ENCODE data around the gene ARHGAP22. TPM values are rescaled to one million over a fixed set of nuclear protein-coding genes. Genes with fewer than 3 reads are reported as not detected.

Gene ARHGAP22
- total and polyA plus RNA-seq, 2 donors: 5.5 to 8.5 TPM

DNA sequence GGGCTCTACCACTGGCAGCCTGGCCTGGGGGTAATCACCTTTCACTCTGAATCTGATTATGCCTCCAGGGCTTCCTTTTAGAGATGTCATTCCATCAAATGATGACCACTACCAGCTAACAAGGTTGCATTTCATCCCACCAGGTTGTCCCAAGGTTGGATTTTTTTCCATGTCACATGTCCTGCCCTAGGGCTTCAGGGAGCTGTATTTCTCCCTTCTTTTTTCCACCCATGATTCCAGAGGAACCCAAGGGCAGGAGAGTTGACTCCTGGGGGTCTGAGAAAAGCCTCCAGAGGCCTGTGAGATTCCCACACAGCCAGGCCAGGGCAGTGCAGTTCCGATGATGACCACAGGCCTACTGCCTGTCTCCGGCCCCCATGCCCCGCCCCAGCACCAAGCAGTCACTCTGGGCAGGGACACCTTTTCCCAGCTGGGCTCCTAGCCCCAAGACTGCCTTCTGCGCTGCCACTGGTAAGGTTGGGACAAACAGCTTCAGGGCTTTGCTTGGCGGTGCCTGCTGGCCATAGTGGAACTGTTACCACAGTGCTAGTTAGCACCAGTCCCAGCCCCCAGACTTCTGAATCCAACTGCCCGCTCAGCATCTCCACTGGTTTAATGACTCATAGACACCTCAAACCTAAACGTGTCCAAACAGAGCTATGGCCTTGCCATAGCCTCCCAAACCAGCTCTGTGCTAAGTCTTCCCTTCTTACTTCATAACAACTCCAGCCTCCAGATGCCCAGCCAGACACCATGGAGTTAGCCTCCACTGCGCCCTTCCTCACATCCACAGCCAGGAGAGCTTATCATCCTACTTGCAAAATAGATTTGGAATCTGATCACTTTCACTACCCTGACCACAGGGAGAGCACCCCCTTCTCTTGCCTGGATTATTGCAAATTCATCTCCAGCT is 133.7 kb downstream of the ARHGAP22 start:
- H3K4me3 ChIP-seq (ENCODE audit: low read length in 2 of 2): no peak overlapping the region
- no peak overlapping the region for H3K27ac ChIP-seq (ENCODE audit: low read depth in 1 of 2, low read length in 1 of 2)
- no peak for DNase-seq (ENCODE audit: low read depth in 6 of 9, low spot score in 9 of 9)
- H3K36me3 ChIP-seq (ENCODE audit: control insufficient read depth in 2 of 2, insufficient read depth in 2 of 2, low read length in 1 of 2): no peaks in the 10 kb centered on the region
- H3K27me3 ChIP-seq (ENCODE audit: control insufficient read depth in 2 of 2, insufficient read depth in 1 of 2, low read length in 1 of 2): no peaks in the 10 kb centered on the region
- no peaks in the 10 kb centered on the region for H3K9me3 ChIP-seq (ENCODE audit: control insufficient read depth in 2 of 2, insufficient read depth in 1 of 2, low read length in 1 of 2)
- 90% methylated on average over 8 of the region's 8 CpGs for WGBS
- H3K4me1 ChIP-seq (ENCODE audit: control insufficient read depth in 2 of 2, insufficient read depth in 2 of 2, low read length in 2 of 2): peaks cover 5 to 41% of the 10 kb centered on the region in 2 donors

DNA sequence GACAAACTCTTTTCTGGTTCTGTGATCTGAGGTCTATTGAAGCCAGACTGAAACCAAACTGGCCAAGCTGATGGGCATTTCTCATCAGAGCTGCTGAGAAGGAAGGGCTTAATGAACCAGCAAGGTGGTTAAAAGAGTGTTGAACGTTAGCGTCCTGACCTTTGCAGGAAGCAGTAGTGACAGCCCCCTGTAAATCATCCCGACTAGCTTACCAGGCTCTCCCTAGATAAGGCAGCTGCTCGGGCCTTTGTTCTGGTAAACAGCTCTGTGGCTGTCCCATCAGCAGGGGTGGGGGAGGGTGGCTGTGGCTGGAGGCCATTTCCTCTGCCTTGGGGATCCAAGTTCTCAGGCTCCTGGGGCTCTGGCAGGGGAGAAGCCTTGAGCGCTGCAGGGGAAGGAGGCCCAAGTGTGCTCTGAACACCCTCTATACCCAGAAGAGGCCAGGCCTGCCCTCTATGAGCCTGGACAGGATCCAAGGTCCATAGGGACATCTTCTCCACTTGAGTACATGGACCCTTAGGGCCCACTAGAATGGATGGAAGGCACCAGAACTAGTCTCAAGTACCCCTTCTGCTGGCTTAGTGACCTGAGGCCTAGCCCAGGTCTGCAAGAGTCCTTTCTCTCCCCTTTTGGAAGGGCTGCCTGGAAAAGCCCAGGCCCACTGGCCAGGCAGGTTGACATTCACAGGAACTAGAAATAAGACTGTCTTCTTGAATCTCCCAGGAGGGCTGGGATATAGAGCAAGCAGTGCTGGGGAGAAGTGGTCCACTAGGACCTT is 134.6 kb downstream of the ARHGAP22 start:
- Histone ChIP-seq H3K27me3 (ENCODE audit: control insufficient read depth in 2 of 2, insufficient read depth in 1 of 2, low read length in 1 of 2) (no peaks in the 10 kb centered on the region), H3K4me3 (ENCODE audit: low read length in 2 of 2) (no peak overlapping the region), H3K4me1 (ENCODE audit: control insufficient read depth in 2 of 2, insufficient read depth in 2 of 2, low read length in 2 of 2) (peaks cover 5 to 39% of the 10 kb centered on the region in 2 donors), H3K27ac (ENCODE audit: low read depth in 1 of 2, low read length in 1 of 2) (peak overlapping the region in 1 of 2 donors; percentile 61), H3K9me3 (ENCODE audit: control insufficient read depth in 2 of 2, insufficient read depth in 1 of 2, low read length in 1 of 2) (no peaks in the 10 kb centered on the region), H3K36me3 (ENCODE audit: control insufficient read depth in 2 of 2, insufficient read depth in 2 of 2, low read length in 1 of 2) (no peaks in the 10 kb centered on the region)
- peak in 2 of 9 donors; percentile 24 to 60 for DNase-seq (ENCODE audit: low read depth in 6 of 9, low spot score in 9 of 9)
- WGBS: 11% methylated on average over 5 of the region's 5 CpGs

DNA sequence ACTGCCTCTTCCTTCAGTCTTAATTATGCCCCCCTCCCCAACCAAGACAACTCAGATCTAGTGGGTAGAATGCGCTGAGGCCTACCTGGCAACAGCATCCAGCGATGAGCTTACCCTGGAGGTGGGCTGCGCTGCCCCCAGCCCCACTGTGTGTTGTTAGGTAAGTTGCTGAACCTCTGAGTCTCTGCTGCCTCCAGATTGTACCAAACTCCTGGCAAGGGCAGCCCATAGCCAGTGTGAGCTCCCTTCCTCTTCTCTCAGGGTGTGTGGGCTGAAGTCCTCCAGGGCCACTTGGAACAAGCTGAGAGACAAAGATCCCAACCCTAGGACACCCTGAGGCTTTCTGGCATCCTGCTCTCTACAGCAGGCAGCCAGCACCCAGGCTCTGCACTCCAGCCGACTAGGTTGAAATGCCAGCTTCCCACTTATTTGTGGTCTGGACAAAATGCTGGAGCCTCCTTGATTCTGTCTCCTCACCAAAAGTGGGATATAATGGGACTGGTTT is 135.3 kb downstream of the ARHGAP22 start:
- Histone ChIP-seq H3K4me3 (ENCODE audit: low read length in 2 of 2) (no peak overlapping the region), H3K27me3 (ENCODE audit: control insufficient read depth in 2 of 2, insufficient read depth in 1 of 2, low read length in 1 of 2) (no peaks in the 10 kb centered on the region), H3K36me3 (ENCODE audit: control insufficient read depth in 2 of 2, insufficient read depth in 2 of 2, low read length in 1 of 2) (no peaks in the 10 kb centered on the region), H3K4me1 (ENCODE audit: control insufficient read depth in 2 of 2, insufficient read depth in 2 of 2, low read length in 2 of 2) (peaks cover 5 to 36% of the 10 kb centered on the region in 2 donors), H3K27ac (ENCODE audit: low read depth in 1 of 2, low read length in 1 of 2) (peak overlapping the region in 1 of 2 donors; percentile 61), H3K9me3 (ENCODE audit: control insufficient read depth in 2 of 2, insufficient read depth in 1 of 2, low read length in 1 of 2) (no peaks in the 10 kb centered on the region)
- DNase-seq (ENCODE audit: low read depth in 6 of 9, low spot score in 9 of 9): no peak
- 78% methylated on average over 4 of the region's 4 CpGs for WGBS

DNA sequence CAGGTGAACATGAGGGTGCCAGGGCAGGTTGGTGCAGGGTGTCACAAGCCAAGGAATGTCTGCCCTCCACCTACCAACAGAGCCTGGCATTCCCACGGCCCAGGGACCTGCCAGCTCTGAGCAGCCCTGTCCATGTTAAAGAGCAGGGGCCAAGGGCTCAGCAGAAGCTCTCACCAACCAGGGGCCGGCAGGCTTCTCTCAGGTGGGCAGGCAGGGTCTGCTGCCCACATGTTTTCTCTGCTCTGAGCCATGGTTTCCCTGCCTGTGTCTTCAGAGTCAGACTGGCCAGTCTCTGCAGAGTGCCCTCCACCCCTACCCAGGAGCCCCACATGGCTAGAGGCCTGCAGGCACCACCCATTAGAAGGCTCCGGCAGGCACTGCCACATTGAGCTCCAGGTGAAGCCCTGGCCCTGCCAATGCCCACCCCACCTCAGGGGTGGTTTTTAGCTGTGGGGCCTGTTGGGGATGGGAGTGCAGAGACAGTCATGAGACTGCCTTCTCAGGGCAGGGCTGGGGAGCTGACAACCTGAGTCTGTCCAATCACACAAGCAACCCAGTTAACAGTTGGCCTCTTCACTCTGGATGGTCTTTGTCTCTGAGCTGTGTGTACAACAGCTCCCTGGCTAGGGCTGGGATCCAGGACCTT is 135.9 kb downstream of the ARHGAP22 start:
- 85% methylated on average over 3 of the region's 3 CpGs for WGBS
- Histone ChIP-seq H3K36me3 (ENCODE audit: control insufficient read depth in 2 of 2, insufficient read depth in 2 of 2, low read length in 1 of 2) (no peaks in the 10 kb centered on the region), H3K4me1 (ENCODE audit: control insufficient read depth in 2 of 2, insufficient read depth in 2 of 2, low read length in 2 of 2) (peaks cover 5 to 36% of the 10 kb centered on the region in 2 donors), H3K9me3 (ENCODE audit: control insufficient read depth in 2 of 2, insufficient read depth in 1 of 2, low read length in 1 of 2) (no peaks in the 10 kb centered on the region), H3K4me3 (ENCODE audit: low read length in 2 of 2) (no peak overlapping the region), H3K27me3 (ENCODE audit: control insufficient read depth in 2 of 2, insufficient read depth in 1 of 2, low read length in 1 of 2) (no peaks in the 10 kb centered on the region), H3K27ac (ENCODE audit: low read depth in 1 of 2, low read length in 1 of 2) (peak overlapping the region in 1 of 2 donors; percentile 61)
- peak in 1 of 9 donors; percentile 32 for DNase-seq (ENCODE audit: low read depth in 6 of 9, low spot score in 9 of 9)

DNA sequence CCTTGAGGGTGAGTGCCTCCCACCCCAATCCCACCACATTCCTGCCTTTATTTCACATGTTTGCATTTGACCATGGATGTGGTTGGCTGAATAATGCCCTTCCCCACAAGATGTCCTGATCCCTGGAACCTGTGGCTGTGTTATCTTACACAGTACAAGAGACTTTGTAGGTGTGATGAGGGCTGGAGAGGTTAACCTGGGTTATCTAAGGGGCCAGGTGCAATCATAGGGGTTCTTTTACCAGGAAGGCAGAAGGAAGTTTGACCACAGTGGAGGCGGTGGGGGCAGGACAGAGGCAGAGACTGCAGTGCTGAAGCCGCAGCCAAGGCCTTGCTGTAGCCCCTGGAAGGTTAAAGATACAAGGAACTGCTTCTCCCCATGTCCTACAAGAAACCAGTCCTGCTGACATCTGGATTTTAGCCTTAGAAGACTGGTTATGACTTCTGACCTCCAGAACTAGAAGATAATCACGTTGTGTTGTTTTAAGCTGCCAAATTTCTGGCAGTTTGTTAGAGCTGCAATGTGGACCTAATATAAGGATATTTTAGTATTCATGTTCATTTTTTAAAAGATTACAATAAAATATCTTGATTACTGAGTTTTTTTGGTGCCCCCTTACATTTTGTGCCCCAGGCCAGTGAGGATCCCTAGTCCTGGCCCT is 136.6 kb downstream of the ARHGAP22 start:
- Histone ChIP-seq H3K9me3 (ENCODE audit: control insufficient read depth in 2 of 2, insufficient read depth in 1 of 2, low read length in 1 of 2) (no peaks in the 10 kb centered on the region), H3K4me1 (ENCODE audit: control insufficient read depth in 2 of 2, insufficient read depth in 2 of 2, low read length in 2 of 2) (peaks cover 5 to 36% of the 10 kb centered on the region in 2 donors), H3K4me3 (ENCODE audit: low read length in 2 of 2) (no peak overlapping the region), H3K36me3 (ENCODE audit: control insufficient read depth in 2 of 2, insufficient read depth in 2 of 2, low read length in 1 of 2) (no peaks in the 10 kb centered on the region), H3K27ac (ENCODE audit: low read depth in 1 of 2, low read length in 1 of 2) (no peak overlapping the region), H3K27me3 (ENCODE audit: control insufficient read depth in 2 of 2, insufficient read depth in 1 of 2, low read length in 1 of 2) (no peaks in the 10 kb centered on the region)
- WGBS: 28% methylated on average over 3 of the region's 3 CpGs
- DNase-seq (ENCODE audit: low read depth in 6 of 9, low spot score in 9 of 9): peak in 1 of 9 donors; percentile 3

DNA sequence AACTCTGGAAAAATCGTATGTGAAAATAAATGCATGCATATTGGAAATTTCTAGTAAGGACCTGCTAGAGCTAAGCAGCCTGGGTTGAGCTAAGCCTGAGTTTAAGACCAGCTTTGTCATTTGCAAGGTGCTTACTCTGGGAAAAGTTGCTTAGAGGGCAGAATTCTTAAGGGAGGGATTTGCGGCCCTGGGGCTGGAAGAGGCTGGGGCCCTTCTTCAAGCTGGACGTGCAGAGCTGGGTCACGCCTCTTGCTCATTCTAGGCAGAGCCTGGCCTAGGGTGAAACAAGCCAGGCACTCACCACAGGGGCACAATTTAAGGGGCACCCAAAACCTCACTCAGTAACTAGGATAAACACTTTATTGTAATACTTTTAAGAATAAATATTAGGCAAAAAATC is 137.2 kb downstream of the ARHGAP22 start:
- no peaks in the 10 kb centered on the region for H3K27me3 ChIP-seq (ENCODE audit: control insufficient read depth in 2 of 2, insufficient read depth in 1 of 2, low read length in 1 of 2)
- no peak overlapping the region for H3K27ac ChIP-seq (ENCODE audit: low read depth in 1 of 2, low read length in 1 of 2)
- WGBS: 92% methylated on average over 4 of the region's 4 CpGs
- peaks cover 5 to 36% of the 10 kb centered on the region in 2 donors for H3K4me1 ChIP-seq (ENCODE audit: control insufficient read depth in 2 of 2, insufficient read depth in 2 of 2, low read length in 2 of 2)
- no peaks in the 10 kb centered on the region for H3K36me3 ChIP-seq (ENCODE audit: control insufficient read depth in 2 of 2, insufficient read depth in 2 of 2, low read length in 1 of 2)
- DNase-seq (ENCODE audit: low read depth in 6 of 9, low spot score in 9 of 9): no peak
- no peak overlapping the region for H3K4me3 ChIP-seq (ENCODE audit: low read length in 2 of 2)
- H3K9me3 ChIP-seq (ENCODE audit: control insufficient read depth in 2 of 2, insufficient read depth in 1 of 2, low read length in 1 of 2): no peaks in the 10 kb centered on the region

DNA sequence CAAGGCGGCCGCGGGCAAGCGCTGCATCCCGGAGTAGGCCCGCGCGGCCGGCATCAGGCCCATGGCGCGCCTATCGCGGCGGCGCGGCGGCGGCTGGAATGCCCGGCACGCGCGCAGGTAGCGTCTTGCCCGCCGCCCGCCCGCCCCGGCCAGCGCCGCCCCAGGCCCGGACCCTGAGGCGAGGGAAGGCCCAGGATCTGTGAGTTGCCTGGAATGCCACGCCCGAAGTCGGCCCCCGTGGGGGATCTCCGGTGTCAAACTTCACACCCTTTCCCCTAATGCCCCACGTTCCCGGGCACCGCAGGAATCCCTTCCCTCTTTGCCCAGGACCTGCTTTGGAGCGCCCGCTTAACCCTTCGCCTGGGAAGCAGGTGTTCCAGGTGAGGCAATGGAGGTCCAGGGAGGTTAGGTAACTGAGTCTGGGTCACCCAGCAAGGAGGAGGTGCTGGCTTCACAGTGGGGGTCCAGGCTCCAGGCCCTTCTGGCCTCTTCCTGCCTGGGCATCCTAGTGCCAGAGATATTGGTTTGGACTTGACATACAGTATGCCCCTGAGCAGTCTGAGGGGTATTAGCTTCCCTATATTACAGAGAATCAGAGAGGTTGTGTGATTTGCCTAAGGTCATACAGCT is 138.1 kb downstream of the ARHGAP22 start:
- no peak overlapping the region for H3K4me3 ChIP-seq (ENCODE audit: low read length in 2 of 2)
- no peak for DNase-seq (ENCODE audit: low read depth in 6 of 9, low spot score in 9 of 9)

DNA sequence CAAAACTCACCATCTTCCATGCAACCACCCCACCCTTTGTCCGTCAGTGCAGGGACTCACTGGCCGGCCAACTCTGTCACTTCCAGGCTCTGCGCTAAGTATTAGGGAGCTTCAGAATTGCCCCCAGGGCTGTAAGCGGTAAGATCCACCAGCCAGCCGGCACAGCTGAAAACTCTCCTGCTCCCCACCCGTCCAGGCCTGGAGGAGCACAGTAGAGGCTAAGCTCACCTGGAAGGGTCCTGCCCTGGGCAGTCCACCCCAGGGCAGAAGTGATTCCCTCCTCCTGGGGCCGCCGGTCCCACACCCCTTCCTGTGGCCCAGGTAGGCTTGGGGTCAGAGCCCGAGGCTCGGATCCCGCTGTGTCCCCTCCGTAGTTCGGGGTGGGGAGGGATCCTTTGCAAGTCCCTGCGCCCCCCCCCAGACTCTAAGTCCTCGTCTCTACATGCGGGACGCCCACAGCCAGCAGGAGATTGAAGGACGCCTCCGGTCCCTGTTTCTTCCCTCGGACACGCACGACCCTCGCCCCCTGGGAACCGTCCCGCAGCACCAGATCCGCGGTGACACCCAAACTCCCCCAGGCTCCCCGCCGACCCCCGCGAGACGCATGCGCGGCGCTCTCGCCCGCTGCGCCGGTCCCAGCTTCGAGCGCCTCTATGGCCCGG is 138.9 kb downstream of the ARHGAP22 start:
- no peak overlapping the region for H3K27ac ChIP-seq (ENCODE audit: low read depth in 1 of 2, low read length in 1 of 2)
- H3K36me3 ChIP-seq (ENCODE audit: control insufficient read depth in 2 of 2, insufficient read depth in 2 of 2, low read length in 1 of 2): no peaks in the 10 kb centered on the region
- H3K27me3 ChIP-seq (ENCODE audit: control insufficient read depth in 2 of 2, insufficient read depth in 1 of 2, low read length in 1 of 2): no peaks in the 10 kb centered on the region
- peaks cover 5 to 34% of the 10 kb centered on the region in 2 donors for H3K4me1 ChIP-seq (ENCODE audit: control insufficient read depth in 2 of 2, insufficient read depth in 2 of 2, low read length in 2 of 2)
- DNase-seq (ENCODE audit: low read depth in 6 of 9, low spot score in 9 of 9): no peak
- WGBS: 95% methylated on average over 42 of the region's 42 CpGs
- H3K9me3 ChIP-seq (ENCODE audit: control insufficient read depth in 2 of 2, insufficient read depth in 1 of 2, low read length in 1 of 2): no peaks in the 10 kb centered on the region
- H3K4me3 ChIP-seq (ENCODE audit: low read length in 2 of 2): no peak overlapping the region

More for the DNA sequence above, 138.1 kb downstream of the ARHGAP22 start:
- H3K36me3 ChIP-seq (ENCODE audit: control insufficient read depth in 2 of 2, insufficient read depth in 2 of 2, low read length in 1 of 2): no peaks in the 10 kb centered on the region
- H3K4me1 ChIP-seq (ENCODE audit: control insufficient read depth in 2 of 2, insufficient read depth in 2 of 2, low read length in 2 of 2): peaks cover 5 to 36% of the 10 kb centered on the region in 2 donors
- no peaks in the 10 kb centered on the region for H3K27me3 ChIP-seq (ENCODE audit: control insufficient read depth in 2 of 2, insufficient read depth in 1 of 2, low read length in 1 of 2)
- 96% methylated on average over 43 of the region's 43 CpGs for WGBS
- no peak overlapping the region for H3K27ac ChIP-seq (ENCODE audit: low read depth in 1 of 2, low read length in 1 of 2)
- H3K9me3 ChIP-seq (ENCODE audit: control insufficient read depth in 2 of 2, insufficient read depth in 1 of 2, low read length in 1 of 2): no peaks in the 10 kb centered on the region
